Esophagus squamous epithelium (tissue), 4 donors: ENCODE results near the gene GPC4.

ENCODE experiments used
- CTCF ChIP-seq, 6 experiments: fragments of 450-650 bp in 4 of 6; fragments of 200-600 bp in 2 of 6; sonication (generic) in 2 of 6; IDR thresholded peaks; one replicate each; pipeline ENCODE4 v1.5.1; 2016 to 2019; ENCODE audit warnings: antibody characterized with exemption in 6 of 6, mild to moderate bottlenecking in 4 of 6, moderate library complexity in 4 of 6
- POLR2A ChIP-seq, 4 donors: fragments of 450-650 bp; IDR thresholded peaks; one replicate each; pipeline ENCODE4 v1.6.1; 2017; ENCODE audit warnings: antibody characterized with exemption in 4 of 4, mild to moderate bottlenecking in 4 of 4, moderate library complexity in 3 of 4

- TF ChIP-seq POLR2A (IDR thresholded peaks at IDR 0.05) (no peak), CTCF (IDR thresholded peaks at IDR 0.05) (no peak)
Measured at GRCh38 chrX:133440797-133441163, 25.5 kb upstream of the GPC4 start.
